ENCODE data around the gene EPHB1.

DNA sequence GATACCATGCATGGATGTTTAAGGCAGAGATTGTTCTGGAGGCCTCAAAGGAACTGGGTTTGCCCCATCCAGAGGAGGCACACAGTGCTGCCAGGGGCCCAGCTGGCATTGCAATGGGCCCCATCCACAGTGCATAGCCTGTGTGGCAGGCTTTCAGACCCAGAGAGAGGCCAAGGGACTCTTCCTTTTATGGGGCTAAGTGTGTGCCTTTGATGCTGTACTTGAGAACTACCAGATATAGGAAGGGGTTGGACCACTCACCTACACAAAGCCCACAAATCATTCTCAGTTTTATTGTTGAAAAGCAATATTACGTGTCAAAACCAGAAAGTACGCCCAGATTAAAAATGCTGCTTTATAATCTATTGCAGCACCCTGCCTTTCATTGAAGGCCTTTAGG is 134.9 kb downstream of the EPHB1 start:
- no peak for TF ChIP-seq CTCF (IDR thresholded peaks at IDR 0.05)
- TF ChIP-seq POLR2A (IDR thresholded peaks at IDR 0.05): no peak

All from esophagus squamous epithelium (tissue), 4 donors.